Measurements from ENCODE around the gene HPCAL1. TPM values are rescaled to one million over a fixed set of nuclear protein-coding genes. Genes with fewer than 3 reads are reported as not detected.

Gene HPCAL1
- total and polyA plus RNA-seq, 2 donors (not counting 3 experiments of a cell fraction or from before 2014, with no cell fraction given), result 56.5 to 77.4 TPM

DNA sequence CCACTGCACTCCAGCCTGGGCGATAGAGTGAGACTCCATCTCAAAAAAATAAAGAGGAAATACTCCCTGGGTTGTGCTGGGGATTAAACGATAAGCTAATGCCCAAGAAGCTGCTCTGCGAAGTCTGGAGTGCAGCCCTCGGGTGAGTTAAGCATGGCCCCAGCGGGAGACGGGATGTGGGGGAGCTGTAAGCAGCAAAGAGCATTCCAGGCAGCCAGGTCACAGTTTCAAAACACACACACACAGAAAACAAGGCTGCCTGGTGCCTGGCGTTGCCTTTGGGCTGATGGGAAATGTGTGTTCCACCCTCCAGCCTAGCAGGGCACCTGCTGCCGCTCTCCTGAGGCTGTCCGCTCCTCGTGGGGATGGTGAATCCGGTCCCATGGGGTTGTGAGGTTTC is 121.3 kb downstream of the HPCAL1 start:
- Histone ChIP-seq H3K79me2 (ENCODE audit: control insufficient read depth, insufficient read depth, low read length) (no peaks in the 10 kb centered on the region), H3K9me1 (replicated peaks; ENCODE audit: control insufficient read depth, extremely low read depth, insufficient read depth, low read length) (no peaks in the 10 kb centered on the region), H2AFZ (ENCODE audit: low read depth, low read length) (no peak overlapping the region), H3K36me3 (ENCODE audit: control insufficient read depth in 2 of 2, extremely low read depth in 1 of 2, insufficient read depth in 2 of 2, low read length in 2 of 2) (peaks cover 0 to 9% of the 10 kb centered on the region in 2 experiments), H3K27me3 (ENCODE audit: control insufficient read depth in 2 of 2, insufficient read depth in 2 of 2, low read length in 2 of 2) (no peaks in the 10 kb centered on the region), H3K9me3 (replicated peaks; ENCODE audit: control insufficient read depth, insufficient read depth, low read length) (no peaks in the 10 kb centered on the region), H3K4me1 (ENCODE audit: control insufficient read depth, extremely low read depth, insufficient read depth, low read length) (no peaks in the 10 kb centered on the region), H3K27ac (ENCODE audit: insufficient read depth, low read depth, low read length) (no peak overlapping the region), H3K4me2 (ENCODE audit: insufficient read depth, low read length) (no peak overlapping the region), H4K20me1 (replicated peaks; ENCODE audit: control insufficient read depth, extremely low read depth, insufficient read depth, low read length) (no peaks in the 10 kb centered on the region), H3K4me3 (replicated peaks in 1 of 3; ENCODE audit: insufficient read depth in 1 of 3, low read depth in 1 of 3, low read length in 3 of 3) (no peak overlapping the region), H3K9ac (replicated peaks; ENCODE audit: extremely low read depth, insufficient read depth, low read length) (no peak overlapping the region)
- ChIA-PET CTCF (interaction anchor here (0.7 to 3.0 kb wide), 3 partner anchors 11 to 352 kb away, joined by 3 to 9 read pairs (median 3); no protein-coding TSS in a partner anchor), POLR2A (no interaction called here)
- DNase-seq (ENCODE audit: low read depth, low spot score) (no peak), FAIRE-seq (no peak)
- intact Hi-C loops (cut with micrococcal nuclease), result no loop called here
- BruUV-seq (replicated peaks), result no TSS peak
- TF ChIP-seq MAX (IDR thresholded peaks at IDR 0.05; ENCODE audit: insufficient read depth, insufficient read length), result no peak
- no peak for TF ChIP-seq JUN (IDR thresholded peaks at IDR 0.05; ENCODE audit: borderline replicate concordance, insufficient read depth, insufficient read length, low read depth)
- no peak for TF ChIP-seq POLR2A (IDR thresholded peaks at IDR 0.05; ENCODE audit: low read depth, low read length)
- TF ChIP-seq, protein P1, sequence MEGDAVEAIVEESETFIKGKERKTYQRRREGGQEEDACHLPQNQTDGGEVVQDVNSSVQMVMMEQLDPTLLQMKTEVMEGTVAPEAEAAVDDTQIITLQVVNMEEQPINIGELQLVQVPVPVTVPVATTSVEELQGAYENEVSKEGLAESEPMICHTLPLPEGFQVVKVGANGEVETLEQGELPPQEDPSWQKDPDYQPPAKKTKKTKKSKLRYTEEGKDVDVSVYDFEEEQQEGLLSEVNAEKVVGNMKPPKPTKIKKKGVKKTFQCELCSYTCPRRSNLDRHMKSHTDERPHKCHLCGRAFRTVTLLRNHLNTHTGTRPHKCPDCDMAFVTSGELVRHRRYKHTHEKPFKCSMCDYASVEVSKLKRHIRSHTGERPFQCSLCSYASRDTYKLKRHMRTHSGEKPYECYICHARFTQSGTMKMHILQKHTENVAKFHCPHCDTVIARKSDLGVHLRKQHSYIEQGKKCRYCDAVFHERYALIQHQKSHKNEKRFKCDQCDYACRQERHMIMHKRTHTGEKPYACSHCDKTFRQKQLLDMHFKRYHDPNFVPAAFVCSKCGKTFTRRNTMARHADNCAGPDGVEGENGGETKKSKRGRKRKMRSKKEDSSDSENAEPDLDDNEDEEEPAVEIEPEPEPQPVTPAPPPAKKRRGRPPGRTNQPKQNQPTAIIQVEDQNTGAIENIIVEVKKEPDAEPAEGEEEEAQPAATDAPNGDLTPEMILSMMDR (IDR thresholded peaks at IDR 0.05; ENCODE audit: extremely low read depth in 1 of 2, insufficient read depth in 1 of 2, low read depth in 1 of 2, low read length in 2 of 2), result no peak
- dilution Hi-C loops (cut with MboI; ENCODE audit: extremely low pct_ligation_motif_present, low sequenced_read_pairs), result no loop called here

DNA sequence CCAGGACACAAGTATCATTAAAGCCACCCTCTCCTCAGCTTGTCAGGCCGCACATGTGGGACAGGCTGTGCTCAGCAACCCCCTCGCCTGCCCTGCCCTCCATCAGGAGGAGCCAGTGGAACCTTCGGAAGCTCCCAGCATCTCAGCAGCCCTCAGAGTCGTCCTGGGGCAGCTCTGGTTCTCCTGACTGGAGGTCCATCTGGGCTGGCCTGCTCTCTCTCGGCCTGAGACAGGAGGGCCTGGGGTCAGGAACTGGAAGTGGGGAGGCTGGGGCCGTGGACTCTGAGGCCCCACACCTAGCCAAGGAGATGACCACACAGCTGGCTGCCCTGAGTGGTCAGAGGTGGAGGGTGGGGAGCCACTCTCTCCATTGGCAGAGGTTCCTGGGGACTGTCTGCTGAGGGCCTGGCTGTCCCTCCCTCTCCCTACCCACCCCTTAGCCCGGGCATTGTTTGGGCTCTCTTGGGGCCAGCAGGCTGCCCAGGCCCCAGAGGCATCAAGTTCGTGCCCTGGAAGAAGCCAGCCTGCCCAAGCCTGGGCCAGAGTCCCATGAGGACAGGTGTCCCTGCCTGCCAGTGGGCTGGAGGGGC is 122.3 kb downstream of the HPCAL1 start:
- no peak overlapping the region for H2AFZ ChIP-seq (ENCODE audit: low read depth, low read length)
- no peaks in the 10 kb centered on the region for H4K20me1 ChIP-seq (replicated peaks; ENCODE audit: control insufficient read depth, extremely low read depth, insufficient read depth, low read length)
- H3K36me3 ChIP-seq (ENCODE audit: control insufficient read depth in 2 of 2, extremely low read depth in 1 of 2, insufficient read depth in 2 of 2, low read length in 2 of 2), result peaks cover 0 to 9% of the 10 kb centered on the region in 2 experiments
- DNase-seq (ENCODE audit: low read depth, low spot score) (no peak), FAIRE-seq (no peak)
- CTCF ChIA-PET, result interaction anchor here (1.2 to 3.0 kb wide), 2 partner anchors 16 to 352 kb away, joined by 3 to 9 read pairs; no protein-coding TSS in a partner anchor
- BruUV-seq (replicated peaks), result no TSS peak
- TF ChIP-seq MYC (IDR thresholded peaks at IDR 0.05; ENCODE audit: low read depth, low read length) (no peak), GATA2 (IDR thresholded peaks at IDR 0.05; ENCODE audit: insufficient read depth, insufficient read length, low read depth, low read length) (no peak), FOS (IDR thresholded peaks at IDR 0.05; ENCODE audit: borderline replicate concordance, insufficient read depth, low read length) (no peak), POLR2AphosphoS5 (IDR thresholded peaks at IDR 0.05; ENCODE audit: insufficient read depth, low read depth, low read length) (no peak), POLR2A (IDR thresholded peaks at IDR 0.05; ENCODE audit: low read depth, low read length) (no peak), EZH2 (IDR thresholded peaks at IDR 0.05; ENCODE audit: borderline replicate concordance, low read depth, low read length, severe bottlenecking) (no peak), JUN (IDR thresholded peaks at IDR 0.05; ENCODE audit: borderline replicate concordance, insufficient read depth, insufficient read length, low read depth) (no peak)
- no peak overlapping the region for H3K4me2 ChIP-seq (ENCODE audit: insufficient read depth, low read length)
- H3K27me3 ChIP-seq (ENCODE audit: control insufficient read depth in 2 of 2, insufficient read depth in 2 of 2, low read length in 2 of 2), result no peaks in the 10 kb centered on the region
- H3K9me3 ChIP-seq (replicated peaks; ENCODE audit: control insufficient read depth, insufficient read depth, low read length), result no peaks in the 10 kb centered on the region
- no peaks in the 10 kb centered on the region for H3K9me1 ChIP-seq (replicated peaks; ENCODE audit: control insufficient read depth, extremely low read depth, insufficient read depth, low read length)
- H3K9ac ChIP-seq (replicated peaks; ENCODE audit: extremely low read depth, insufficient read depth, low read length), result no peak overlapping the region
- no peak overlapping the region for H3K4me3 ChIP-seq (replicated peaks in 1 of 3; ENCODE audit: insufficient read depth in 1 of 3, low read depth in 1 of 3, low read length in 3 of 3)
- no peak overlapping the region for H3K27ac ChIP-seq (ENCODE audit: insufficient read depth, low read depth, low read length)
- dilution Hi-C loops (cut with MboI; ENCODE audit: extremely low pct_ligation_motif_present, low sequenced_read_pairs) (no loop called here), intact Hi-C loops (cut with micrococcal nuclease) (no loop called here)
- H3K4me1 ChIP-seq (ENCODE audit: control insufficient read depth, extremely low read depth, insufficient read depth, low read length), result no peaks in the 10 kb centered on the region
- no peaks in the 10 kb centered on the region for H3K79me2 ChIP-seq (ENCODE audit: control insufficient read depth, insufficient read depth, low read length)
- POLR2A ChIA-PET, result no interaction called here

All from endothelial cell of umbilical vein (primary cell).